GM21447 (cell line): ENCODE results near the gene HOXC11.

Experiments
- ATAC-seq: cut with Tn5 transposase; IDR thresholded peaks from one replicate; pipeline ENCODE4 v1.9.1; 2021; ENCODE audit not compliant: unreplicated experiment

HOXC11 gene

DNA sequence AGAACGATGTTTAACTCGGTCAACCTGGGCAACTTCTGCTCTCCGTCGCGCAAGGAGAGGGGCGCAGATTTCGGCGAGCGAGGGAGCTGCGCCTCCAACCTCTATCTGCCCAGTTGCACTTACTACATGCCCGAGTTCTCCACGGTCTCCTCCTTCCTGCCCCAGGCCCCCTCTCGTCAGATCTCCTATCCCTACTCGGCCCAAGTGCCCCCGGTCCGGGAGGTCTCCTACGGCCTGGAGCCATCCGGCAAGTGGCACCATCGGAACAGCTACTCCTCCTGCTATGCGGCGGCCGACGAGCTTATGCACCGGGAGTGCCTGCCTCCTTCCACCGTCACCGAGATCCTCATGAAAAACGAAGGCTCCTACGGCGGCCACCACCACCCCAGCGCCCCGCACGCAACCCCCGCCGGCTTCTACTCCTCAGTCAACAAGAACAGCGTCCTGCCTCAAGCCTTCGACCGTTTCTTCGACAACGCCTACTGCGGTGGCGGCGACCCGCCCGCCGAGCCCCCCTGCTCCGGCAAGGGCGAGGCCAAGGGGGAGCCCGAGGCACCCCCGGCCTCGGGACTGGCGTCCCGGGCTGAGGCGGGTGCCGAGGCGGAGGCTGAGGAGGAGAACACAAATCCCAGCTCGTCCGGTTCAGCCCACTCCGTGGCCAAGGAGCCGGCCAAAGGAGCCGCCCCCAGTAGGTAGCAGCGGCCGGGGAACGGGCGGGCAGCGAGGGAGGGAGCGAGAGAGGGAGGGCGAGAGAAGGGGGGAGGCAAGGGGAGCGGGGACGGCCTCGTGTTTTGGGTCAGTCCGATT, 513 bp downstream of the HOXC11 start:
- ATAC-seq = no peak

DNA sequence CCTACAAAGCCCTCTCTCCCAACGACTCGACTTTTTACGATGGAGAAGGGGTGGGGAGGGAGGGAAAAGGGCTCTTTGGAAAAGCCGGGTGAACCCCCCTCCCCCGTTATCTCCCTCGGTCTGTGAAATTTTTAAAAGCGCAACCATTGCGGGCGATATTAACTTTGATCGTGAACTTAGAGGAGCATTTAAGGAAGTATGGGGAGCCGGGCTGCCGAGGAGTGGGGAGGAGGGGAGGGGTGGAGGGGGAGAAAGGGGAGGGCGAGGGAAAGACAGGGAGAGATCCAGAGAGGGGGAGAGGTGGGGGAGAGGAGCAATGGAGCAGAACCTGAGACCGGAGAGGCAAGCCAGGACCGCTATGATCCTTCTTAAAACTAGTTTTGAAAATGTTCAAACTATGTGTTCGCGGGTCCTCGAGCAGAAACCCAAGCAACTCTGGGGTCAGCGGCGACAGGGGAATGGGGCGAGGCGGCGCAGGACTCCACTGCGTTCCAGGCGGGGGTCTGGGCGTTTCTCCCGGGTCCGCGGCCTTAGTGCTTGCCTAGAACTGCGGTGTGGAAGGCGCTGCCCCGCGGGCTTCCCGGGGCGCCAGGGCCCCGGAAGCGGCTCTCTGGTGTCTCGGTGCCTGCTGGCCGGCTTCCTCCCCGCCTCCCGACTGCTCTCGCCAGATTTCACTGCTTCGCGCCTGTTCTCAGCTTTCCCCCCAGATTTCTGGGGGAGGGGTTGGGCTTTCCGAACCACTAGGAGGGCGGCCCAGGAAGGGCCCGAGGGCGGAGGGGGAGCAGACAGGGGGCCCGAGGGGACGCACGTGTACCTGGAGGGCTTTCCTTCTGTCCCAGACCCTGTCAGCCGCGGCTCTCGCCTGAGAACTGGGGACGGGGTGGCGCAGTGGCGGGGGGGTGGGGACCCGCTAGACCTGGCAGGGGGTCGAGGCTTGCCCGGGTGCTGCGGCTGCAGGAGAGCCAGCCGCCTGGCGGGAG, 1.4 kb downstream of the HOXC11 start, which contains the start of gene HOTAIR:
TSS of gene HOTAIR (minus strand) at position 871 of the 980 bp plus-strand sequence.
- no peak for ATAC-seq

- no peak for ATAC-seq
Measured at GRCh38 chr12:53975064-53975471, 2.1 kb downstream of the HOXC11 start.

- no peak for ATAC-seq
Measured at GRCh38 chr12:53975479-53976152, 2.7 kb downstream of the HOXC11 start.

GRCh38 chr12:53976172-53976822, 3.4 kb downstream of the HOXC11 start:
- ATAC-seq = no peak

DNA sequence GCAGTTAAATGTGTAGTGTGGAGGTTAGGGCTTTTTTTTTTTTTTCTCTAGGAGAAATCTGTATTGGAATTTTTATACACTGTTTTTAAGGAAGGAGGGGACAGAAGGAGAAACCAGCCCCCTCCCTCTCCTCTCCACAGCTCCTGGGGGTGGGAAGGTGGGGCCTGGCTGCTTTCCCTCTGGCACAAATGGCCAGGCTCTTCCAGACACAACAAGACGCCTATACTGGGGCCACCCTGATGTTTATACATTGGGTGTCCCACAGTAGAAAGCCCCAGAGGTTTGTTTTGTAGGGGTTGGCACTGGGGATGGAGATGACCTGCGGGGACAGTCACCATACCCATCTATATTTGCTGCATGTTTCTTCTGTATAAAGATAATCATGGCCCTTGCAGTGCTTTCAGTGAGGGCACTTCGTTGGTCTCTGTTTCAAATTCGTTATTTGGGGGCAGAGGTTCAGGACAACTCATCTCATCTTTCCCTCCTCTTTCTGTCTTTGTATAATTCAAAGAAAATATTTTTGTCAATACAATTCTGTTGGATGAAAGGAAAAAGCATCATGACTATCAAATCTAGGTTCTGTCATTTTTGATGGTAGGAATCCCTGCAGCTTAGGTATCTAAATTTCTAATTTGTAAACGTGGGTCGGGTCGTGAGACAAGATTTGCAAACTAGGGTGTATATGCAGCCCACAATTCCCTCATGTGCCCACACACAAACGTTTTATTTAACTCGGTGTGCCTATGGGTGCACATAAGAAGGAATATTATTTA, 4.1 kb downstream of the HOXC11 start:
- ATAC-seq = no peak

- no peak for ATAC-seq
Measured at GRCh38 chr12:53977596-53978445, 4.9 kb downstream of the HOXC11 start.

DNA sequence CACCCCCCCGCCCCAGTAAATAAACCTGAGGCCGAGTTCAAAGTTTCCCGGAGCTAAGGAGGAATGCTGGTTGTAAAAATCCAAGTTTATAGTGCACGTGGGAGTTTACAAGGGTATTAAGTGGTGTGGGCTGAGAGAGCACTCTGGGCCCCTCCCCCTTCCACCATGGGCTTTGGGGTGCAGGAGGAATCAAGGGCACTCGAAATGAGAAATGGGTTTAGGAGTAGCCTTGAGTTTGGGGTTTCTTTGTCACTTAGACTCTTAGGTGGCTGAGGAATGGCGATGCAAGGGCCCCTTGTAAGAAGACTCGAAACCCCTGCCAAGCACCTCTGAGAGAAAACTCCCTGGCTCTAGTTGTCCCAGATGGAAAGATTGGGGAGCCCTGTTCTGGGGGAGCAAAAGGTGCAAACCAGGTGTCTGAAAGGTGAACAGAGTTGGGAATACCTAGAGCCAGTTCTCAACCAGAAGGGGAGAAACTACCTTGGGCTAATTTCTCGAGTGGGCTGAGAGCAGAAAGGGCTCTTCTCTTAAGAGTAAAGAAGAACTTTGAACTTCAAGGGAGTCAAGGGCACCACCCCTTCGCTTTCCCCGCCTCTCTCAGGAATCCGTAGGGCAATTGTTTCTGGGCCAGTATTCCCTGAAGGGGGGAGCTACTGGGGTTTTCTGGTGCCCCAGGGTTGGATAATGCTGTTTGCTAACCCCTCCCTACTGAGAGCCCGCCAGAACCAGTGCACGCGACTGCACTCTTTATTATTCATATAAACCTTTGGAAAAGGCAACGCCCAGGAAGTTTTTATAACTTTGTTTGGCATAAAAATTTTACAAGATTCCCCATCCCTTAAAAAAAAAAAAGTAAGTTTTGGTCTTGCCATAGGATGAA, 5.8 kb downstream of the HOXC11 start:
- ATAC-seq = no peak

- ATAC-seq = no peak
Measured at GRCh38 chr12:53980104-53980801, 7.3 kb downstream of the HOXC11 start.

DNA sequence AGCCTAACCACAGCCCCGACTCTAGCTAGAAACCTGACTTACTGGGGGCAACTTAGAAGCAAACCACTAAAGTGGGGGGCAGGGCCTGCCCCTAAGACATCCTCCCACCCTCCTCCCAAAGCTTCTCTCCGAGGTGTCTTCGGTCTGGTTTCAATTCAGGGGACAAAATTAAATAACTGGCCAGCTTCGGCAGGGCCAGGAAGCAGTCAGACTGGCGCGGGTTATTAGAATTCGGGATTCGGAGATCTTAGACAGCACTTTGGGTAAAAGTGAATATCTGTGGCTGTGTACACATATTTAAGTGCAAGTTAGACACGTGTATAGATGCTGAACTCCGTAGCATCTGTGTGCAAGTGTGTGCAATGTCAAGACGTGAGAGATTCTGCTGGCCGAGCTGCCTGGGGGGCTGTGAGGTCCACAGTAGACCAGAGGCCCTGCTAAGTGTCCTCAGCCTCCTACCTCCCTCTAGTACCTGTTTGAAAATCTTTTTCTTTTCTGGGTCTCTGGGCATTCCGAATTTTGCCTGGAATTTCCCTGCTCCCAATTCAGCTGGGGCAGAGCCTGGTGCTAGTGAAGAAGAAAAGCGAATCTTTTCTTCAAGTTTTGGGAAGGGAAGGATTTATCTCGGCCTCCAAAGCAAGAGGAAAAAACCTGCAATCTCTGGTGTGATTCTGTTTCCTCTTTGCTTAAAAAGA, 8.0 kb downstream of the HOXC11 start:
- no peak for ATAC-seq

- ATAC-seq = no peak
Measured at GRCh38 chr12:53981634-53982565, 9.0 kb downstream of the HOXC11 start.

DNA sequence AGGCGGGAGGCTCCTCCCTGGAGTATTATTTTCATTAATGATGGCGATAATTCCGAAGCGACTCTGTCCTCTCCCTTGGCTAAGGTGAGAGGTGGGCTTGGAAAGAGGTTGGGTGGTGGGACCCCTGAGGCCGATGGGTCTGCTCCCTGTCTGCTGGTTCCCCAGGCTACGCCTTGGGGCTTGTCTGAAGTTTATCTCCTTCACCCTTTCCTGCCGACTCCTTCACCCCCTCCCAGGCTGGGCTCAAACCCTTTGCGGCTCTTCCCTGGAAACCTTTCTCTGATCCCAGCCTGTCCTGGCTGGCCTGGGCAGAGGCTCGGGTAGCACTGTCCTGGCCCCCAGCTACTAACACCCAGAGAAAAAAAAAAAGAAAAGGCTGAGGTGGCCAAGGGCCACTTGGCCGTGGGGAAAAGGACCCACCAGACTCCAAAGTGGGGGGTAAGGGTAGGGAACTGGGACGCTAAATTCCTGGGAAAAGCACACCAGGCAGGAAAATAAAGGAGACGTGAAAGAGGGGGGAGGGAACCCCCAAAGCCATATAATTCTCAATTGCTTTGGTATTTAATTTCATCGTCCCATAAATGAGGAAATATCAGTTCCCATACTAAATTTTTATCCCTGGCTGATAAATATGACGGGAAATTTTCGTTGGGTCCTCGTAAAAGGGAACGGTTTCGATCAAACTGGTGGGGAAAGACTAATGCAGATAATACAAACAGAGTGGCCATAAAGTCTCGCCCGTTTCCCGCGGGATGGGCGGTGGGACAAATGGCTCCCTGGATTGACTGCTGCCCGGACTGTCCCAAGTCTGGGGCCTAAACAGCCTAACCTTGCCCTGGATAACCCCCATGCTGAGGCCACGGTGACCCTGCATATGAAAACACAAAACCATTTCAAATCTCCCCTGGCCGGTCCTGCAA, 10.0 kb downstream of the HOXC11 start:
- no peak for ATAC-seq

- no peak for ATAC-seq
Measured at GRCh38 chr12:53983568-53983949, 10.6 kb downstream of the HOXC11 start.

DNA sequence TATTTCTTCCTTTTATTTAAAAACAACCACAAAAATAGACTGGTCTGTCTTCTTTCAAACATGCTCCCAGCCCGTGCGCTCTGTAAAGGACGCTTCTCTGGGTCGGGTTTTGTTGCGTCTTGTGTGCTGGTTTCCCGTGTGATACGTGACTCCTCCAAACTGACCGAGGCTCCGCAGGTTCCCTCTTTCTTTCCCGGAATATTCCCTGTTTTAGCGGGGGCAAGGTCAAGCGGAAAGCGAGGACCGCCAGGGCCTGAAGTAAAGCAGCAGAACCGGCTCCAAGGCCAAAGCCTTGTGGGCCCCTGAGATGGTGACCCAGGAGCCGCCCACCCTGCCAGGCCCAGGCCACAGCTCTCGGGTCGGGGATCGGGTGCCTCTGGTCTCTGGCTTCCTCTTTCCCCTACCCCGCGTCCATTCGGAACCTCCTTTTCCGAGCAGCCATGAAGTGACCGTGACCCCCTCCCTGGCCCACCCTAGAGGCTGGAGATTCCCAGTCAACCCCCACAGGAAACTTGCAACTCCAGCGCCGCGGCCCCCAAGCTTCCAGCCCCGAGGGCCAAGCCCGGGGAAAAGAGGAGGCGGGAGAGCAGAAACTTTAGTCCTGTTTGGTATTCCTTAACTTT, 11.1 kb downstream of the HOXC11 start:
- ATAC-seq = no peak
